CD14-positive monocyte (primary cell): ENCODE data around the gene QSER1. TPM values are rescaled to one million over a fixed set of nuclear protein-coding genes. Genes with fewer than 3 reads are reported as not detected.

Source experiments
- DNase-seq, 3 donors: peaks; one replicate each; pipeline ENCODE4 v3.0.0-alpha.2; 2011 to 2022
- H2AFZ ChIP-seq: 2 replicates; pipeline ENCODE4 v1.6.0; 2012; ENCODE audit warnings: mild to moderate bottlenecking, low read depth, low read length, inconsistent platforms; ENCODE audit not compliant: insufficient read depth, poor library complexity, severe bottlenecking
- H3K27ac ChIP-seq, 2 donors: 1 replicate in 1 of 2; 2 replicates in 1 of 2; pipeline ENCODE4 v1.5.1; 2012 to 2013; ENCODE audit warnings: low read length in 2 of 2, control low read depth in 1 of 2, inconsistent platforms in 1 of 2, low read depth in 1 of 2, mild to moderate bottlenecking in 1 of 2
- H3K27me3 ChIP-seq, 2 donors: one replicate each; pipeline versions ENCODE4 v1.6.0 to v1.6.1; 2011 to 2013; ENCODE audit warnings: low read length in 2 of 2; ENCODE audit not compliant: control insufficient read depth in 2 of 2, insufficient read depth in 2 of 2
- H3K36me3 ChIP-seq, 2 donors: replicated peaks in 1 of 2; 1 replicate in 1 of 2; 2 replicates in 1 of 2; pipeline versions ENCODE4 v1.5.1 to v1.6.1; 2012 to 2013; ENCODE audit warnings: low read length in 2 of 2, control low read depth in 1 of 2, inconsistent platforms in 1 of 2, mild to moderate bottlenecking in 1 of 2; ENCODE audit not compliant: insufficient read depth in 2 of 2, control insufficient read depth in 1 of 2
- H3K4me1 ChIP-seq, 2 donors: 1 replicate in 1 of 2; 2 replicates in 1 of 2; pipeline versions ENCODE4 v1.5.1 to v1.6.1; 2012 to 2013; ENCODE audit warnings: low read length in 2 of 2, control low read depth in 1 of 2, inconsistent platforms in 1 of 2, mild to moderate bottlenecking in 1 of 2, moderate library complexity in 1 of 2; ENCODE audit not compliant: insufficient read depth in 2 of 2, control insufficient read depth in 1 of 2
- H3K4me2 ChIP-seq: replicated peaks from 2 replicates; pipeline ENCODE3; 2012; ENCODE audit warnings: low read length, moderate library complexity, mild to moderate bottlenecking; ENCODE audit not compliant: poor library complexity, severe bottlenecking; ENCODE audit errors: extremely low read depth
- H3K4me3 ChIP-seq, 3 experiments: fragments of 200-600 bp in 1 of 3; sonication (generic) in 1 of 3; replicated peaks in 1 of 3; 1 replicate in 2 of 3; 2 replicates in 1 of 3; pipeline ENCODE4 v1.5.1; 2011 to 2013; ENCODE audit warnings: low read length in 3 of 3, mild to moderate bottlenecking in 3 of 3, control low read depth in 2 of 3, low read depth in 2 of 3, inconsistent platforms in 1 of 3, moderate library complexity in 1 of 3
- H3K79me2 ChIP-seq: 2 replicates; pipeline ENCODE4 v1.6.0; 2012; ENCODE audit warnings: mild to moderate bottlenecking, control low read depth, inconsistent platforms, low read length, moderate library complexity; ENCODE audit not compliant: insufficient read depth
- H3K9ac ChIP-seq: 2 replicates; pipeline ENCODE4 v1.6.0; 2017; ENCODE audit warnings: low read length, mild to moderate bottlenecking; ENCODE audit not compliant: insufficient read depth, poor library complexity, severe bottlenecking
- H3K9me3 ChIP-seq, 2 donors: replicated peaks in 1 of 2; 1 replicate in 1 of 2; 2 replicates in 1 of 2; pipeline versions ENCODE4 v1.5.1 to v1.6.1; 2012 to 2013; ENCODE audit warnings: low read length in 2 of 2, control low read depth in 1 of 2; ENCODE audit not compliant: control insufficient read depth in 1 of 2, insufficient read depth in 1 of 2
- H4K20me1 ChIP-seq: 2 replicates; pipeline ENCODE4 v1.6.0; 2012; ENCODE audit warnings: mild to moderate bottlenecking, low read length, control low read depth, moderate library complexity; ENCODE audit not compliant: insufficient read depth
- H3K27ac Mint-ChIP-seq, 7 donors: one replicate each; pipeline ENCODE4 v1.8.0; 2020; ENCODE audit warnings: mild to moderate bottlenecking in 7 of 7, mixed read lengths in 7 of 7, moderate library complexity in 6 of 7, inconsistent platforms in 2 of 7
- H3K27me3 Mint-ChIP-seq, 3 donors: one replicate each; pipeline ENCODE4 v1.8.0; 2021 to 2022; ENCODE audit warnings: low read depth in 3 of 3, mild to moderate bottlenecking in 3 of 3, mixed read lengths in 3 of 3, moderate library complexity in 3 of 3, inconsistent platforms in 1 of 3
- H3K36me3 Mint-ChIP-seq, 2 donors: one replicate each; pipeline ENCODE4 v1.8.0; 2020; ENCODE audit warnings: mixed read lengths in 2 of 2, inconsistent platforms in 1 of 2, mild to moderate bottlenecking in 1 of 2
- H3K4me1 Mint-ChIP-seq: one replicate; pipeline ENCODE4 v1.8.0; 2020; ENCODE audit warnings: mild to moderate bottlenecking, mixed read lengths
- H3K4me3 Mint-ChIP-seq, 2 donors: one replicate each; pipeline ENCODE4 v1.8.0; 2020; ENCODE audit warnings: mild to moderate bottlenecking in 2 of 2, mixed read lengths in 2 of 2, moderate library complexity in 1 of 2
- H3K9me3 Mint-ChIP-seq, 7 donors: one replicate each; pipeline ENCODE4 v1.8.0; 2020 to 2022; ENCODE audit warnings: mixed read lengths in 7 of 7, mild to moderate bottlenecking in 6 of 7, moderate library complexity in 6 of 7, inconsistent platforms in 2 of 7
- WGBS: methylation state at CpG from one replicate; pipeline ENCODE4 v1.1.5; 2013; ENCODE audit warnings: missing lambda C conversion rate; ENCODE audit not compliant: insufficient coverage; 5-methylcytosine and 5-hydroxymethylcytosine counted together
- intact Hi-C, 2 donors: fragments of 100-400 bp; cut with micrococcal nuclease; formaldehyde crosslinking; loops; one replicate each; pipeline versions ENCODE4 v1.15.0 to v1.15.1; 2023
- polyA plus RNA-seq, 3 donors: library from polyadenylated mRNA; depleted of rRNA in 1 of 3; unstranded in 2 of 3; stranded (reverse) in 1 of 3; fragments of 300-500 nt in 2 of 3; fragments of >200 nt in 1 of 3; fragmentation: Illumina TruSeq in 2 of 3; gene quantifications; 1 replicate in 2 of 3; 2 replicates in 1 of 3; pipeline ENCODE4 v1.2.3, GENCODE V29; 2012 to 2021
- TF ChIP-seq, protein P1 (sequence below): fragments of 200-600 bp; IDR thresholded peaks from one replicate; pipeline ENCODE4 v1.8.0; 2022; ENCODE audit warnings: antibody characterized with exemption, mild to moderate bottlenecking

The QSER1 gene
- polyA plus RNA-seq, 3 donors = 1.1 to 7.0 (median 2.5) TPM

DNA sequence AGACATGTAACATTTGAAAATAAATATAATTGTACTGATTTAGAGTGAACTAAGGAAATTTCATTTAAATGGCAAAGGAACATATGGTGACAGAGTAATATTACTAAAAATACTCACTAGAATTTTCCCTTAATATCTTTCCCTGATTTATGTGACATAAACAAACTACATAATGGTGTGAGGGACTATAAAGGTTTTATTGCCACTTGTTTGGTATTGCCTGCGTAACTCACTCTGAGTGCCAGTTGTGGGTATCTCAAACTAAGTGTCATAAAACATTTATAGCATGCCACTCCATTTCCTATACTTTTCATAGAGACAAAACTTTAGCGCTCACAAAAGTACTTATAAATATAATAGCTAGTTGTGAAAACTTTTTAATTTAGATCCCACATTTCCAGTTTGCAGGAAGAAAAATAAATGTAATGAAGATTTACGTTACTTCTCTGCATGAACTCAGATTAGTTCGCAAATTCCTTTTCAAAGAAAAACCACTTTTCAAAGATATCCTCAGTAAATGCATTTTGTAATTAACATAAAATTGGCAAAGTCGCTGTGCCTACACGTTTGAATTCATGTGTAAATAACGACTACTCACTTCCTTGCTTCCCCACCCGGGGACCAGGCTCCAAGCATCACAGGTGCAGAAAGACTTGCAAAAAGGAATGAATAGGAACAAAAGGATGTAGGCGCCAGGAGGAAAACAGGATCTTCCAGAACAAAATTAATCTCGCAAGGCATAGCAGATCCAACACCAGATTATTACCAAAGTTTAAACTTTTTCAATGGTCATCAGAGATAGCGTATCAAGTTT, 1.6 kb upstream of the QSER1 start:
- H3K4me3 ChIP-seq = no peak overlapping the region

More for the DNA sequence above, 1.6 kb upstream of the QSER1 start:
- intact Hi-C loops = loop anchor here (5.0 to 10.0 kb wide), 2 partner anchors 39 to 306 kb away; partner anchors contain the start of gene EIF3M (in 1 of the 2)
- H3K9me3 Mint-ChIP-seq = peaks cover 2 to 10% (median 5%) of the 10 kb centered on the region in 7 donors
- Histone ChIP-seq H3K79me2 (peaks cover 30% of the 10 kb centered on the region), H2AFZ (no peak overlapping the region), H3K27ac (no peak overlapping the region), H3K27me3 (no peaks in the 10 kb centered on the region), H3K4me2 (peak overlapping the region; percentile 91), H3K4me1 (peaks cover 14 to 24% of the 10 kb centered on the region in 2 donors), H3K36me3 (no peaks in the 10 kb centered on the region), H4K20me1 (no peaks in the 10 kb centered on the region), H3K9me3 (peaks cover 0 to 5% of the 10 kb centered on the region in 2 donors), H3K9ac (no peak overlapping the region)
- peak overlapping the region in 1 of 7 donors; percentile 60 for H3K27ac Mint-ChIP-seq
- peaks cover 25% of the 10 kb centered on the region for H3K4me1 Mint-ChIP-seq
- no peaks in the 10 kb centered on the region for H3K36me3 Mint-ChIP-seq
- peaks cover 2 to 6% (median 5%) of the 10 kb centered on the region in 3 donors for H3K27me3 Mint-ChIP-seq
- peak overlapping the region in 1 of 2 donors; percentile 44 for H3K4me3 Mint-ChIP-seq
- TF ChIP-seq, protein P1, sequence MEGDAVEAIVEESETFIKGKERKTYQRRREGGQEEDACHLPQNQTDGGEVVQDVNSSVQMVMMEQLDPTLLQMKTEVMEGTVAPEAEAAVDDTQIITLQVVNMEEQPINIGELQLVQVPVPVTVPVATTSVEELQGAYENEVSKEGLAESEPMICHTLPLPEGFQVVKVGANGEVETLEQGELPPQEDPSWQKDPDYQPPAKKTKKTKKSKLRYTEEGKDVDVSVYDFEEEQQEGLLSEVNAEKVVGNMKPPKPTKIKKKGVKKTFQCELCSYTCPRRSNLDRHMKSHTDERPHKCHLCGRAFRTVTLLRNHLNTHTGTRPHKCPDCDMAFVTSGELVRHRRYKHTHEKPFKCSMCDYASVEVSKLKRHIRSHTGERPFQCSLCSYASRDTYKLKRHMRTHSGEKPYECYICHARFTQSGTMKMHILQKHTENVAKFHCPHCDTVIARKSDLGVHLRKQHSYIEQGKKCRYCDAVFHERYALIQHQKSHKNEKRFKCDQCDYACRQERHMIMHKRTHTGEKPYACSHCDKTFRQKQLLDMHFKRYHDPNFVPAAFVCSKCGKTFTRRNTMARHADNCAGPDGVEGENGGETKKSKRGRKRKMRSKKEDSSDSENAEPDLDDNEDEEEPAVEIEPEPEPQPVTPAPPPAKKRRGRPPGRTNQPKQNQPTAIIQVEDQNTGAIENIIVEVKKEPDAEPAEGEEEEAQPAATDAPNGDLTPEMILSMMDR = no peak
- WGBS = 83% methylated on average over 1 of the region's 11 CpGs
- no peak for DNase-seq
